ENCODE data around the gene NFIA. TPM values are rescaled to one million over a fixed set of nuclear protein-coding genes. Genes with fewer than 3 reads are reported as not detected.

Gene NFIA
- total and polyA plus RNA-seq, 9 of the 15 experiments (the other 6 are each of a cell fraction or from before 2014, with no cell fraction given), result 5.3 to 24.9 (median 9.8) TPM

DNA sequence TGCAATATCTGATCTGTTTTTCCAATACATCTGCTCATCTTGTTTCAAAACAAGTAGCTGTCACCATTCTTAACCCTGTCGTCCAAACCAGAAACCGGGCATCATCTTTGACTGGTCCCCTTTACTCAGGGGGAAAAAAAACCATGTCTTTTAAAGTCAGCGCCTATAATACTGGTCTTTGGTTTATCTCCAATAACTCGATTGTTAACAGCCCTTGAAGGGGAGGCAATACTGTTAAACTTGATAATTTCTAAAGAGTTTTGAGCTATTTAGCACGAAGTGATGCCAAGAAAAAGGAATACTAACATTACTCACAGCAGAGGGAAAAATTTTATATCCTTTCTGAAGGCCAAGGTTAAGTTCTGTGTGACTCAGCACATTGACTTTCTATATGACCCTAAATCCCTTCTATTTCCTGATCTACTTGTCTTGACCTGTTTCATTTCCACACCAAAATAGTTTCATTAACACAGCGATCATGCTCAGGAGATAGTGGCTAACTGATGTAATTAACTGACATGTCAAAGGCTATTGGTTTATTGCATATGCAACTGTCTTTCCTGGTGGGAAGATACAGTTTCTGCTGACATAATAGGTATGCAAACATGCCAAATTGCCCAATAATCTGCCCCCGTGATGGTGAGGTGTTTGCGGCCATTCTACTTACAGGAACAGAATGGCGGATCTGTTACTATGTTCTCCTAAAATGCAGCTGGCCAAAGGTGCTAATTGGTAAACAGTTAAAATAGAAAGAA is 59.1 kb downstream of the NFIA start (continued):
- TF ChIP-seq ADNP (tag; IDR thresholded peaks at IDR 0.05) (peak; percentile 36; the same call in 1 of the 2 replicates), ZNF41 (CRISPR knock-in tag; conservative IDR thresholded peaks at IDR 0.05) (no peak), TAF9B (IDR thresholded peaks at IDR 0.05; ENCODE audit: partially characterized antibody) (no peak), NFE2L1 (tag; IDR thresholded peaks at IDR 0.05; ENCODE audit: borderline replicate concordance, low read depth) (peak; percentile 87), RAD51 (IDR thresholded peaks at IDR 0.05; ENCODE audit: borderline replicate concordance, low read depth) (no peak), KHSRP (IDR thresholded peaks at IDR 0.05) (no peak), SMAD3 (CRISPR knock-in tag; conservative IDR thresholded peaks at IDR 0.05) (no peak), ZFP1 (CRISPR knock-in tag; IDR thresholded peaks at IDR 0.05) (no peak), HOXB6 (CRISPR knock-in tag; IDR thresholded peaks at IDR 0.05; ENCODE audit: borderline replicate concordance) (no peak), KLF6 (CRISPR knock-in tag; IDR thresholded peaks at IDR 0.05; ENCODE audit: borderline replicate concordance) (no peak; the same call in 1 of the 2 replicates)
- TF ChIP-seq, protein P1, sequence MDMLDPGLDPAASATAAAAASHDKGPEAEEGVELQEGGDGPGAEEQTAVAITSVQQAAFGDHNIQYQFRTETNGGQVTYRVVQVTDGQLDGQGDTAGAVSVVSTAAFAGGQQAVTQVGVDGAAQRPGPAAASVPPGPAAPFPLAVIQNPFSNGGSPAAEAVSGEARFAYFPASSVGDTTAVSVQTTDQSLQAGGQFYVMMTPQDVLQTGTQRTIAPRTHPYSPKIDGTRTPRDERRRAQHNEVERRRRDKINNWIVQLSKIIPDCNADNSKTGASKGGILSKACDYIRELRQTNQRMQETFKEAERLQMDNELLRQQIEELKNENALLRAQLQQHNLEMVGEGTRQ (CRISPR knock-in tag; IDR thresholded peaks at IDR 0.05), result no peak
- TF ChIP-seq, protein P2, sequence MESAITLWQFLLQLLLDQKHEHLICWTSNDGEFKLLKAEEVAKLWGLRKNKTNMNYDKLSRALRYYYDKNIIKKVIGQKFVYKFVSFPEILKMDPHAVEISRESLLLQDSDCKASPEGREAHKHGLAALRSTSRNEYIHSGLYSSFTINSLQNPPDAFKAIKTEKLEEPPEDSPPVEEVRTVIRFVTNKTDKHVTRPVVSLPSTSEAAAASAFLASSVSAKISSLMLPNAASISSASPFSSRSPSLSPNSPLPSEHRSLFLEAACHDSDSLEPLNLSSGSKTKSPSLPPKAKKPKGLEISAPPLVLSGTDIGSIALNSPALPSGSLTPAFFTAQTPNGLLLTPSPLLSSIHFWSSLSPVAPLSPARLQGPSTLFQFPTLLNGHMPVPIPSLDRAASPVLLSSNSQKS (CRISPR knock-in tag; IDR thresholded peaks at IDR 0.05), result no peak
- TF ChIP-seq, protein P3, sequence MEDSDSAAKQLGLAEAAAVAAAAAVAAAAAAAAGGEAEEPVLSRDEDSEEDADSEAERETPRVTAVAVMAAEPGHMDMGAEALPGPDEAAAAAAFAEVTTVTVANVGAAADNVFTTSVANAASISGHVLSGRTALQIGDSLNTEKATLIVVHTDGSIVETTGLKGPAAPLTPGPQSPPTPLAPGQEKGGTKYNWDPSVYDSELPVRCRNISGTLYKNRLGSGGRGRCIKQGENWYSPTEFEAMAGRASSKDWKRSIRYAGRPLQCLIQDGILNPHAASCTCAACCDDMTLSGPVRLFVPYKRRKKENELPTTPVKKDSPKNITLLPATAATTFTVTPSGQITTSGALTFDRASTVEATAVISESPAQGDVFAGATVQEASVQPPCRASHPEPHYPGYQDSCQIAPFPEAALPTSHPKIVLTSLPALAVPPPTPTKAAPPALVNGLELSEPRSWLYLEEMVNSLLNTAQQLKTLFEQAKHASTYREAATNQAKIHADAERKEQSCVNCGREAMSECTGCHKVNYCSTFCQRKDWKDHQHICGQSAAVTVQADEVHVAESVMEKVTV (CRISPR knock-in tag; IDR thresholded peaks at IDR 0.05), result no peak
- TF ChIP-seq, protein P4, sequence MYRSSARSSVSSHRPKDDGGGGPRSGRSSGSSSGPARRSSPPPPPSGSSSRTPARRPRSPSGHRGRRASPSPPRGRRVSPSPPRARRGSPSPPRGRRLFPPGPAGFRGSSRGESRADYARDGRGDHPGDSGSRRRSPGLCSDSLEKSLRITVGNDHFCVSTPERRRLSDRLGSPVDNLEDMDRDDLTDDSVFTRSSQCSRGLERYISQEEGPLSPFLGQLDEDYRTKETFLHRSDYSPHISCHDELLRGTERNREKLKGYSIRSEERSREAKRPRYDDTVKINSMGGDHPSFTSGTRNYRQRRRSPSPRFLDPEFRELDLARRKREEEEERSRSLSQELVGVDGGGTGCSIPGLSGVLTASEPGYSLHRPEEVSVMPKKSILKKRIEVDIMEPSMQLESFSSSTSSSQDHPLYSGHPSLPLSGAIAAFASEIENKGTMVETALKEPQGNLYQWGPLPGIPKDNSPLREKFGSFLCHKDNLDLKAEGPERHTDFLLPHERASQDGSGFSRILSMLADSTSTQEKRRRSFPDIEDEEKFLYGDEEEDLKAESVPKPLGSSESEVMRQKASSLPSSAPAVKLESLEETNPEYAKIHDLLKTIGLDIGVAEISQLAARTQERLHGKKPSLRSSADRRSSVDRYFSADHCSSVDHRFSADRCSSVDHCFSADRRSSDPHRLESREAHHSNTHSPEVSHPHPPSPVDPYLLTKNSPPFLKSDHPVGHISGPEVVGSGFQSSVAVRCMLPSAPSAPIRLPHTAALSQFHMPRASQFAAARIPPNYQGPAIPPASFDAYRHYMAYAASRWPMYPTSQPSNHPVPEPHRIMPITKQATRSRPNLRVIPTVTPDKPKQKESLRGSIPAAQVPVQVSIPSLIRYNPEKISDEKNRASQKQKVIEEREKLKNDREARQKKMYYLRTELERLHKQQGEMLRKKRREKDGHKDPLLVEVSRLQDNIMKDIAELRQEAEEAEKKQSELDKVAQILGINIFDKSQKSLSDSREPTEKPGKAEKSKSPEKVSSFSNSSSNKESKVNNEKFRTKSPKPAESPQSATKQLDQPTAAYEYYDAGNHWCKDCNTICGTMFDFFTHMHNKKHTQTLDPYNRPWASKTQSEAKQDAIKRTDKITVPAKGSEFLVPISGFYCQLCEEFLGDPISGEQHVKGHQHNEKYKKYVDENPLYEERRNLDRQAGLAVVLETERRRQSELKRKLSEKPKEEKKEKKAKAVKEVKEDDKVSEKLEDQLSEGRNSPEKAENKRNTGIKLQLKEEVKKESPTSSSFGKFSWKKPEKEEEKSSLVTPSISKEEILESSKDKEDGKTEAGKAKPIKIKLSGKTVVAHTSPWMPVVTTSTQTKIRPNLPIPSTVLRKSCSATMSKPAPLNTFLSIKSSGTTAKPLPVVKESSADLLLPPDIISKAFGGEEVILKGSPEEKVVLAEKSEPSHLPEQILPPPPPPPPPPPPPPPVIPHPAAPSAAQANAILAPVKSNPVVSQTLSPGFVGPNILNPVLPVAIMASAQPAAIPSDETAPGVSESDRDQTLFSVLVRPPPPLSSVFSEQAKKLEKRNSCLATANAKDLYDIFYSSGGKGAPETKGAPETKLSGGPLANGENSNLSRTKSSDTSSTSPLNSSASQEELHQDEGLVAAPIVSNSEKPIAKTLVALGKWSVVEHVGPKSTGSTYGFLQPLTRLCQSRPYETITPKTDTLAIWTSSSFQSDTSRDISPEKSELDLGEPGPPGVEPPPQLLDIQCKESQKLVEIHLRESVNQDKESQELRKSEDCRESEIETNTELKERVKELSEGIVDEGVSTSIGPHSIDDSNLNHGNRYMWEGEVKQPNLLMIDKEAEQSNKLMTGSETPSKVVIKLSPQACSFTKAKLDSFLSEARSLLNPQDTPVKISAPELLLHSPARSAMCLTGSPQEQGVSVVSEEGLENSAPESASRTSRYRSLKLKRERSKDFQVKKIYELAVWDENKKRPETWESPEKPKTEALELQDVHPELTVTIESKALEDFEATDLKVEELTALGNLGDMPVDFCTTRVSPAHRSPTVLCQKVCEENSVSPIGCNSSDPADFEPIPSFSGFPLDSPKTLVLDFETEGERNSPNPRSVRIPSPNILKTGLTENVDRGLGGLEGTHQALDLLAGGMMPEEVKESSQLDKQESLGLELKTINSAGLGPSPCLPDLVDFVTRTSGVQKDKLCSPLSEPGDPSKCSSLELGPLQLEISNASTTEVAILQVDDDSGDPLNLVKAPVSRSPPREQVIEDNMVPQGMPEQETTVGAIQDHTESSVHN (IDR thresholded peaks at IDR 0.05; ENCODE audit: borderline replicate concordance in 1 of 2, low read depth in 1 of 2), result peak in 1 of 2 experiments; percentile 89; a peak in 2 of 4 replicates
